ENCODE measurements around the gene PSORS1C2. TPM values are rescaled to one million over a fixed set of nuclear protein-coding genes. Genes with fewer than 3 reads are reported as not detected.
"Not testable (repeated sequence)": the region's sequence is repeated elsewhere in the genome, so short reads cannot be mapped to it uniquely, and the experiment has no call there.

PSORS1C2 gene
- not detected in 2 replicates for polyA plus RNA-seq (2011; rRNA removed)
- polyA minus RNA-seq (2011; rRNA and poly(A)+ RNA removed), result not detected in 2 replicates

- H3K4me3 ChIP-seq (ENCODE audit: low read depth, low read length), result no peak within 1 kb of the TSS
- no peaks in the 10 kb centered on the region for H3K27me3 ChIP-seq (ENCODE audit: control insufficient read depth, insufficient read depth, low read length)
- ChIA-PET POLR2A (no interaction called here), CTCF (interaction anchor here (1.0 to 9.2 kb wide), 10 partner anchors 10 to 244 kb away, joined by 3 to 166 read pairs (median 4); no protein-coding TSS in a partner anchor)
- DNase-seq (ENCODE audit: low read depth), result no peak
- no peak for TF ChIP-seq CTCF (IDR thresholded peaks at IDR 0.05; ENCODE audit: insufficient read depth, low read depth, low read length)
- H3K36me3 ChIP-seq (ENCODE audit: control insufficient read depth, insufficient read depth, low read length), result no peaks in the 10 kb centered on the region; the same call in 1 of the 2 replicates
Measured at GRCh38 chr6:31138982-31139381, at the start of gene PSORS1C2. Gene PSORS1C2 (minus strand): TSS chr6:31139066. CDS start chr6:31139026, 40 bp downstream.

- TF ChIP-seq CTCF (IDR thresholded peaks at IDR 0.05; ENCODE audit: insufficient read depth, low read depth, low read length), result no peak
- H3K4me3 ChIP-seq (ENCODE audit: low read depth, low read length), result no peak overlapping the region
- no peaks in the 10 kb centered on the region for H3K27me3 ChIP-seq (ENCODE audit: control insufficient read depth, insufficient read depth, low read length)
- no peak for DNase-seq (ENCODE audit: low read depth)
- POLR2A ChIA-PET, result no interaction called here
- H3K36me3 ChIP-seq (ENCODE audit: control insufficient read depth, insufficient read depth, low read length), result no peaks in the 10 kb centered on the region
- CTCF ChIA-PET, result interaction anchor here (1.1 kb wide), 1 partner anchor 50 kb away, joined by 5 read pairs; no protein-coding TSS in a partner anchor
Measured at GRCh38 chr6:31187780-31188194, 48.9 kb upstream of the PSORS1C2 start.

GRCh38 chr6:31186052-31186734 lies 47.3 kb upstream of the PSORS1C2 start:
- Histone ChIP-seq H3K27me3 (ENCODE audit: control insufficient read depth, insufficient read depth, low read length) (no peaks in the 10 kb centered on the region), H3K4me3 (ENCODE audit: low read depth, low read length) (no peak overlapping the region), H3K36me3 (ENCODE audit: control insufficient read depth, insufficient read depth, low read length) (no peaks in the 10 kb centered on the region)
- CTCF ChIA-PET, result no interaction called here
- DNase-seq (ENCODE audit: low read depth), result no peak
- no peak for TF ChIP-seq CTCF (IDR thresholded peaks at IDR 0.05; ENCODE audit: insufficient read depth, low read depth, low read length)
- POLR2A ChIA-PET, result no interaction called here

GRCh38 chr6:31185695-31186051 lies 46.8 kb upstream of the PSORS1C2 start:
- CTCF ChIA-PET; POLR2A ChIA-PET; H3K4me3 ChIP-seq (ENCODE audit: low read depth, low read length); H3K27me3 ChIP-seq (ENCODE audit: control insufficient read depth, insufficient read depth, low read length); DNase-seq (ENCODE audit: low read depth); H3K36me3 ChIP-seq (ENCODE audit: control insufficient read depth, insufficient read depth, low read length): not testable (repeated sequence)

- H3K27me3 ChIP-seq (ENCODE audit: control insufficient read depth, insufficient read depth, low read length); H3K36me3 ChIP-seq (ENCODE audit: control insufficient read depth, insufficient read depth, low read length); DNase-seq (ENCODE audit: low read depth); H3K4me3 ChIP-seq (ENCODE audit: low read depth, low read length); POLR2A ChIA-PET: not testable (repeated sequence)
- CTCF ChIA-PET, result interaction anchor here (0.9 to 1.2 kb wide), 3 partner anchors 13 to 46 kb away, joined by 3 read pairs; partner anchors contain the start of gene CCHCR1
Measured at GRCh38 chr6:31183859-31184258, 45.0 kb upstream of the PSORS1C2 start.

GRCh38 chr6:31183287-31183686 lies 44.4 kb upstream of the PSORS1C2 start:
- not testable (repeated sequence) for H3K36me3 ChIP-seq (ENCODE audit: control insufficient read depth, insufficient read depth, low read length)

More at GRCh38 chr6:31183287-31183686, 44.4 kb upstream of the PSORS1C2 start:
- H3K27me3 ChIP-seq (ENCODE audit: control insufficient read depth, insufficient read depth, low read length); H3K4me3 ChIP-seq (ENCODE audit: low read depth, low read length); DNase-seq (ENCODE audit: low read depth); POLR2A ChIA-PET: not testable (repeated sequence)
- CTCF ChIA-PET, result interaction anchor here (0.8 to 1.2 kb wide), 6 partner anchors 9 to 183 kb away, joined by 3 to 4 read pairs (median 3); partner anchors contain the start of gene CCHCR1
